Measurements from ENCODE around the gene TNK2.
A peak's percentile ranks its signal among the peaks of the same experiment; 100 is the strongest.
"Not testable (repeated sequence)": the region's sequence is repeated elsewhere in the genome, so short reads cannot be mapped to it uniquely, and the experiment has no call there.

Gene TNK2

GRCh38 chr3:195916991-195917390, 8.6 kb upstream of the TNK2 start:
- no peak for DNase-seq (ENCODE audit: low read depth)

GRCh38 chr3:195916291-195916690, 7.9 kb upstream of the TNK2 start:
- DNase-seq (ENCODE audit: low read depth) = no peak

- DNase-seq (ENCODE audit: low read depth) = peak; percentile 94
Observed at GRCh38 chr3:195914648-195915473, 6.5 kb upstream of the TNK2 start.

- not testable (repeated sequence) for DNase-seq (ENCODE audit: low read depth)
Observed at GRCh38 chr3:195914146-195914545, 5.8 kb upstream of the TNK2 start.

GRCh38 chr3:195913382-195913781, 5.0 kb upstream of the TNK2 start:
- DNase-seq (ENCODE audit: low read depth) = no peak

GRCh38 chr3:195911946-195912270, 3.6 kb upstream of the TNK2 start:
- DNase-seq (ENCODE audit: low read depth) = no peak

GRCh38 chr3:195911041-195911945, 2.9 kb upstream of the TNK2 start:
- no peak for DNase-seq (ENCODE audit: low read depth)

GRCh38 chr3:195910499-195910845, 2.1 kb upstream of the TNK2 start:
- DNase-seq (ENCODE audit: low read depth) = no peak

GRCh38 chr3:195909644-195910498, 1.5 kb upstream of the TNK2 start:
- DNase-seq (ENCODE audit: low read depth) = peak; percentile 75

GRCh38 chr3:195908694-195909581, 587 bp upstream of the TNK2 start:
- no peak for DNase-seq (ENCODE audit: low read depth)

GRCh38 chr3:195907684-195907933, 742 bp downstream of the TNK2 start:
- DNase-seq (ENCODE audit: low read depth) = peak; percentile 5

GRCh38 chr3:195906865-195907683, 1.3 kb downstream of the TNK2 start:
- DNase-seq (ENCODE audit: low read depth) = peak; percentile 44

- DNase-seq (ENCODE audit: low read depth) = peak; percentile 15
Observed at GRCh38 chr3:195905970-195906864, 2.1 kb downstream of the TNK2 start.

GRCh38 chr3:195904368-195904767, 4.0 kb downstream of the TNK2 start:
- no peak for DNase-seq (ENCODE audit: low read depth)

- DNase-seq (ENCODE audit: low read depth) = no peak
Observed at GRCh38 chr3:195903950-195904290, 4.4 kb downstream of the TNK2 start.

GRCh38 chr3:195902634-195903033, 5.7 kb downstream of the TNK2 start:
- not testable (repeated sequence) for DNase-seq (ENCODE audit: low read depth)

- not testable (repeated sequence) for DNase-seq (ENCODE audit: low read depth)
Observed at GRCh38 chr3:195901836-195902585, 6.3 kb downstream of the TNK2 start.

- no peak for DNase-seq (ENCODE audit: low read depth)
Observed at GRCh38 chr3:195900436-195901355, 7.7 kb downstream of the TNK2 start.

Measured in stimulated activated CD8-positive, alpha-beta memory T cell treated with anti-CD3 and anti-CD28 coated beads, Interleukin-15, amount 100 ng/mL, for 1 hour (primary cell).